ENCODE data around the gene GLI1.
"Not testable (repeated sequence)": the region's sequence is repeated elsewhere in the genome, so short reads cannot be mapped to it uniquely, and the experiment has no call there.

The GLI1 gene

GRCh38 chr12:57516617-57517153 is 57.1 kb downstream of the GLI1 start:
- Histone ChIP-seq H3K36me3 (ENCODE audit: low read length) (peaks cover 20% of the 10 kb centered on the region), H4K20me1 (ENCODE audit: low read depth, low read length) (no peaks in the 10 kb centered on the region; the same call in 1 of the 2 replicates), H3K9ac (ENCODE audit: low read length) (no peak overlapping the region), H3K9me2 (replicated peaks; ENCODE audit: insufficient read depth, low read length) (no peaks in the 10 kb centered on the region), H3K27ac (ENCODE audit: low read depth, low read length) (no peak overlapping the region), H2AFZ (ENCODE audit: low read depth, low read length, severe bottlenecking) (no peak overlapping the region), H3K4me3 (ENCODE audit: insufficient read depth, low read length, poor library complexity, severe bottlenecking) (no peak overlapping the region), H3K79me2 (ENCODE audit: insufficient read depth, low read length) (peaks cover 22% of the 10 kb centered on the region), H3F3A (ENCODE audit: insufficient read depth) (peaks cover 49% of the 10 kb centered on the region), H3K27me3 (ENCODE audit: low read length) (no peaks in the 10 kb centered on the region), H3K9me3 (ENCODE audit: insufficient read depth, low read length) (no peaks in the 10 kb centered on the region), H3K4me2 (ENCODE audit: low read depth, low read length, poor library complexity, severe bottlenecking) (no peak overlapping the region)
- TF ChIP-seq, protein P1, sequence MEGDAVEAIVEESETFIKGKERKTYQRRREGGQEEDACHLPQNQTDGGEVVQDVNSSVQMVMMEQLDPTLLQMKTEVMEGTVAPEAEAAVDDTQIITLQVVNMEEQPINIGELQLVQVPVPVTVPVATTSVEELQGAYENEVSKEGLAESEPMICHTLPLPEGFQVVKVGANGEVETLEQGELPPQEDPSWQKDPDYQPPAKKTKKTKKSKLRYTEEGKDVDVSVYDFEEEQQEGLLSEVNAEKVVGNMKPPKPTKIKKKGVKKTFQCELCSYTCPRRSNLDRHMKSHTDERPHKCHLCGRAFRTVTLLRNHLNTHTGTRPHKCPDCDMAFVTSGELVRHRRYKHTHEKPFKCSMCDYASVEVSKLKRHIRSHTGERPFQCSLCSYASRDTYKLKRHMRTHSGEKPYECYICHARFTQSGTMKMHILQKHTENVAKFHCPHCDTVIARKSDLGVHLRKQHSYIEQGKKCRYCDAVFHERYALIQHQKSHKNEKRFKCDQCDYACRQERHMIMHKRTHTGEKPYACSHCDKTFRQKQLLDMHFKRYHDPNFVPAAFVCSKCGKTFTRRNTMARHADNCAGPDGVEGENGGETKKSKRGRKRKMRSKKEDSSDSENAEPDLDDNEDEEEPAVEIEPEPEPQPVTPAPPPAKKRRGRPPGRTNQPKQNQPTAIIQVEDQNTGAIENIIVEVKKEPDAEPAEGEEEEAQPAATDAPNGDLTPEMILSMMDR (IDR thresholded peaks at IDR 0.05; ENCODE audit: insufficient read depth, low read length, poor library complexity, severe bottlenecking) = no peak
- no peak for TF ChIP-seq EZH2phosphoT487 (conservative IDR thresholded peaks at IDR 0.05; ENCODE audit: low read length)

DNA sequence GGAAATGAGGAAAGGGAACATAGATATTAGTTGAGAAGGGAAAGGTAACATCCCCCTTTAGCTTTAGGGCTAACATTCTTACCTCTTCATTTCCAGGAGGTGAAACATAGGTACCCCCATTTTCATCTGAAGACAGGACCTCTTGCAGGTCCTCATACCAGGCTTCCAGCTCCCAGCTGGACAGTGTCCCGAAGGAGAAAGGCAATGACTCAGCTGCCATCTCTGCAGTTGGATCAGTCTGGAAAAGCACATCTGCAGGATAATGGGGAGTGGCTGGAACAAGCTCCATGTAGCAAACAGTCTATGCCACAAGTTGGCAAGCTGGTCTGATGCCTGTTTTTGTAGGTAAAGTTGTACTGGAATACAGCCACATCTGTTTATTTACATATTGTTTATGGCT is 57.6 kb downstream of the GLI1 start:
- Histone ChIP-seq H3K4me3 (ENCODE audit: insufficient read depth, low read length, poor library complexity, severe bottlenecking) (no peak overlapping the region), H3K9me2 (replicated peaks; ENCODE audit: insufficient read depth, low read length) (no peaks in the 10 kb centered on the region), H3K79me2 (ENCODE audit: insufficient read depth, low read length) (peaks cover 22% of the 10 kb centered on the region), H4K20me1 (ENCODE audit: low read depth, low read length) (no peaks in the 10 kb centered on the region; the same call in 1 of the 2 replicates), H3K4me2 (ENCODE audit: low read depth, low read length, poor library complexity, severe bottlenecking) (no peak overlapping the region), H3K9me3 (ENCODE audit: insufficient read depth, low read length) (no peaks in the 10 kb centered on the region), H3K27ac (ENCODE audit: low read depth, low read length) (no peak overlapping the region), H3K27me3 (ENCODE audit: low read length) (no peaks in the 10 kb centered on the region), H3F3A (ENCODE audit: insufficient read depth) (peaks cover 54% of the 10 kb centered on the region), H3K9ac (ENCODE audit: low read length) (no peak overlapping the region), H3K36me3 (ENCODE audit: low read length) (peaks cover 20% of the 10 kb centered on the region), H2AFZ (ENCODE audit: low read depth, low read length, severe bottlenecking) (no peak overlapping the region)
- no peak for TF ChIP-seq EZH2phosphoT487 (conservative IDR thresholded peaks at IDR 0.05; ENCODE audit: low read length)
- TF ChIP-seq, protein P1 (IDR thresholded peaks at IDR 0.05; ENCODE audit: insufficient read depth, low read length, poor library complexity, severe bottlenecking) = no peak

- Histone ChIP-seq H3K36me3 (ENCODE audit: low read length) (peaks cover 20% of the 10 kb centered on the region), H3F3A (ENCODE audit: insufficient read depth) (peaks cover 52% of the 10 kb centered on the region), H3K79me2 (ENCODE audit: insufficient read depth, low read length) (peaks cover 22% of the 10 kb centered on the region)
- not testable (repeated sequence) for H3K9me3 ChIP-seq (ENCODE audit: insufficient read depth, low read length); H2AFZ ChIP-seq (ENCODE audit: low read depth, low read length, severe bottlenecking); H3K4me2 ChIP-seq (ENCODE audit: low read depth, low read length, poor library complexity, severe bottlenecking); H3K9ac ChIP-seq (ENCODE audit: low read length); H3K4me3 ChIP-seq (ENCODE audit: insufficient read depth, low read length, poor library complexity, severe bottlenecking); H4K20me1 ChIP-seq (ENCODE audit: low read depth, low read length); H3K9me2 ChIP-seq (replicated peaks; ENCODE audit: insufficient read depth, low read length); H3K27ac ChIP-seq (ENCODE audit: low read depth, low read length); H3K27me3 ChIP-seq (ENCODE audit: low read length)
Measured at GRCh38 chr12:57517718-57518117, 58.1 kb downstream of the GLI1 start.

DNA sequence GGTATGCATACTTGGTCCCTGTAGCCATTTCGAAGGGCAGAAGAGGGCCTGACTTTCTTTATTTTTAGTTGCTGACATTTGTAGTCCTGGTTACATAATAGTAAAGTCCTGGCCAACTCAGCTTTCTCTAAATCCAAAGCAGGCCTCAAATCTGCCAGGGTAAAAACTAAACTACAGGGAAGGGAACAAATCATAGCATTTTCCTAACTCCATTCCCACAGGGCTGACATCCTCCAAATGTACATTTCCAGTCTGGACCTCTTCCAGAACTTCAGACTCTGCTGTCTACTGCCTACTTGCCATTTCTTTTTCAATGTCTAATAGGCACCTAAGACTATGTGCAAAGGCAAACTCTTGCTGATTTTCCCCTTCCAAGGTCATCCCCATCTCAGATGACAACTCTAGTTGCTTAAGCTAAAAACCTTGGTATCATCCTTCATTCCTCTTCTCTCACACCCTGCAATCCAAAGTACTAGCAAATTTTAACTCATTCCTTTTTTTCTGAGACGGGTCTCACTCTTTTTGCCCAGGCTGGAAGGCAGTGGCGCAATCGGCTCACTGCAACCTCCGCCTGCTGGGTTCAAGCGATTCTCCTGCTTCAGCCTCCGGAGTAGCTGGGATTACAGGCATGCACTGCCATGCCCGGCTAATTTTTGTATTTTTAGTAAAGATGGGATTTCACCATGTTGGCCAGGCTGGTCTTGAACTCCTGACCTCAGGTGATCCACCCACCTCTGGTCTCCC is 58.8 kb downstream of the GLI1 start:
- Histone ChIP-seq H4K20me1 (ENCODE audit: low read depth, low read length) (no peaks in the 10 kb centered on the region; the same call in 1 of the 2 replicates), H3K9me2 (replicated peaks; ENCODE audit: insufficient read depth, low read length) (no peaks in the 10 kb centered on the region), H3K27me3 (ENCODE audit: low read length) (no peaks in the 10 kb centered on the region), H3K79me2 (ENCODE audit: insufficient read depth, low read length) (peaks cover 26% of the 10 kb centered on the region), H3K4me3 (ENCODE audit: insufficient read depth, low read length, poor library complexity, severe bottlenecking) (no peak overlapping the region), H2AFZ (ENCODE audit: low read depth, low read length, severe bottlenecking) (no peak overlapping the region), H3K27ac (ENCODE audit: low read depth, low read length) (no peak overlapping the region), H3K4me2 (ENCODE audit: low read depth, low read length, poor library complexity, severe bottlenecking) (peak overlapping the region; percentile 72), H3K9ac (ENCODE audit: low read length) (no peak overlapping the region; the same call in 1 of the 2 replicates), H3K36me3 (ENCODE audit: low read length) (peaks cover 20% of the 10 kb centered on the region), H3K9me3 (ENCODE audit: insufficient read depth, low read length) (no peaks in the 10 kb centered on the region), H3F3A (ENCODE audit: insufficient read depth) (peaks cover 49% of the 10 kb centered on the region)
- TF ChIP-seq, protein P1 (IDR thresholded peaks at IDR 0.05; ENCODE audit: insufficient read depth, low read length, poor library complexity, severe bottlenecking) = no peak
- no peak for TF ChIP-seq EZH2phosphoT487 (conservative IDR thresholded peaks at IDR 0.05; ENCODE audit: low read length)
